Right lobe of liver (tissue), 4 donors: ENCODE results near the gene C4orf51.

Experiments
- CTCF ChIP-seq, 4 donors: fragments of 200-600 bp in 3 of 4; fragments of 450-650 bp in 1 of 4; IDR thresholded peaks; one replicate each; pipeline versions ENCODE4 v1.5.1 to v1.8.0; 2016 to 2022; ENCODE audit warnings: antibody characterized with exemption in 4 of 4, mild to moderate bottlenecking in 2 of 4
- POLR2A ChIP-seq: fragments of 450-650 bp; IDR thresholded peaks from one replicate; pipeline ENCODE4 v1.6.1; 2017; ENCODE audit warnings: antibody characterized with exemption, mild to moderate bottlenecking
- donor health status: DM: no; HTN: no; CAD: no.
- donor health status: DM: no; HTN: no; CAD: no.
- donor health status: DM: no; HTN: yes; CAD: no.

DNA sequence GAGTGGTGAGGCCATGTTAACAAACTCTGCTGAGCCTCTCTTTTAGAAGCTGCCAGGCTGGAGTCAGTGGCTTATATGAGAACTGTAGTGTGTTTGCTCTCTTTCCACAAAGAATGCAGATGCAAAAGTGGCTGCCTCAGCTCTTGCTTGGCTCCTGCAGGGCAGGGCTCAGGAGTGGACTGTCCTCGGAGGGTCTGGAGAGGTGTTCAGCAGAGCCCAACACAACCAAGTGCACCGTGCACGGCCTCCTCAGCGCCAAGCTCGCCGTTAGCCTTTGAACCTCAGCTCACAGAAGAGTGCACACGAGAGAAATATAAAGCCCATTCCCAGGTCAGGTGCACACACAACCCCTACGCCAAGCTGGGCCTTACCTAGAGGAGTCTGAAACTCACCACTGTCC is 82.8 kb downstream of the C4orf51 start:
- TF ChIP-seq POLR2A: no peak
- no peak for TF ChIP-seq CTCF (IDR thresholded peaks at IDR 0.05)
